ENCODE data around the gene BPIFA3. TPM values are rescaled to one million over a fixed set of nuclear protein-coding genes. Genes with fewer than 3 reads are reported as not detected.

The BPIFA3 gene
- total RNA-seq, 1 donor from 2014 or later: not detected

DNA sequence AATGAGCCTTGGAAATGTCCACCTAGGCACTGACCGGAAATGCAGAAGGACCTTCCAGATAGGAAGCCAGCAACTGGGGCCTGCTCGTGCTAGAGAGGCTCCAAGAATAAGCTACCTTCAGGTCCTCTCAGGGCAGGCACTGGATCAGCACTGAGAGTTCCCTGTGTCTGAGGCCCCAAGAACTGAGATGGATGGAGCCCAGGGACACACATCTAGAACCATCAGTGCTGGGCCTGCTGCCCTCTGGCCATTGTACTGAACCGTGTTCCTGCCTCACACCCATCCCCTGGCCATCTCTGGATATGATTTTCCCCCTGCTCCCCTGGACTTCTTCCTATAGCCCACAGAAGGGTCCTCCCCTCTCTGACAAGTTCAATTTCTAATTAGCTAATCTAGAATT, 28.9 kb downstream of the BPIFA3 start:
- no peaks in the 10 kb centered on the region for H3K4me1 ChIP-seq
- TF ChIP-seq, protein P1, sequence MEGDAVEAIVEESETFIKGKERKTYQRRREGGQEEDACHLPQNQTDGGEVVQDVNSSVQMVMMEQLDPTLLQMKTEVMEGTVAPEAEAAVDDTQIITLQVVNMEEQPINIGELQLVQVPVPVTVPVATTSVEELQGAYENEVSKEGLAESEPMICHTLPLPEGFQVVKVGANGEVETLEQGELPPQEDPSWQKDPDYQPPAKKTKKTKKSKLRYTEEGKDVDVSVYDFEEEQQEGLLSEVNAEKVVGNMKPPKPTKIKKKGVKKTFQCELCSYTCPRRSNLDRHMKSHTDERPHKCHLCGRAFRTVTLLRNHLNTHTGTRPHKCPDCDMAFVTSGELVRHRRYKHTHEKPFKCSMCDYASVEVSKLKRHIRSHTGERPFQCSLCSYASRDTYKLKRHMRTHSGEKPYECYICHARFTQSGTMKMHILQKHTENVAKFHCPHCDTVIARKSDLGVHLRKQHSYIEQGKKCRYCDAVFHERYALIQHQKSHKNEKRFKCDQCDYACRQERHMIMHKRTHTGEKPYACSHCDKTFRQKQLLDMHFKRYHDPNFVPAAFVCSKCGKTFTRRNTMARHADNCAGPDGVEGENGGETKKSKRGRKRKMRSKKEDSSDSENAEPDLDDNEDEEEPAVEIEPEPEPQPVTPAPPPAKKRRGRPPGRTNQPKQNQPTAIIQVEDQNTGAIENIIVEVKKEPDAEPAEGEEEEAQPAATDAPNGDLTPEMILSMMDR (IDR thresholded peaks at IDR 0.05): no peak
- no peak overlapping the region for H3K27ac ChIP-seq
- no peak for DNase-seq
- H3K9me3 ChIP-seq: no peaks in the 10 kb centered on the region
- no peak for ATAC-seq
- intact Hi-C loops (cut with DNase I): no loop called here
- no peak overlapping the region for H3K4me3 ChIP-seq
- no peaks in the 10 kb centered on the region for H3K27me3 ChIP-seq (ENCODE audit: low read depth)
- H3K36me3 ChIP-seq: no peaks in the 10 kb centered on the region

DNA sequence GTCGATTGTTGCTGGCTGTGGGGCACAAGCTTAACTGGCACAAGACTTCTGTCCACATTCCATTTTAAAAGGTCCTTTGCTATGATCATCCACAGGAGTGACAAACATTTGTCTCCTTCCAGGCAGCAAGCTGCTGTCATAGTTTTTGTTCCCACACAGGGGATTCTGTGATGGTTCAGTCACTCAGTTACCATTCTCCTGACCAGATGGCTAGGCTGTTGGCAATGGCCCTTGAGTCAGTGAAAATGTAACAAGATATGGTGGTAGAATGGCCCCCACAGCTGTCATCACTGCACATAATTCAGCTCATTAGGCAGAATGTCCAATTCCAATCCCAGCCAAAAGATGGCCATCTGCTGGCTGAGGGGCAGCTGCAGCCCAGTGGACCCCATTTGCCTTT, 32.3 kb downstream of the BPIFA3 start:
- no peak overlapping the region for H3K27ac ChIP-seq
- TF ChIP-seq, protein P1 (IDR thresholded peaks at IDR 0.05): no peak
- DNase-seq (no peak), ATAC-seq (no peak)
- H3K36me3 ChIP-seq: no peaks in the 10 kb centered on the region
- no peaks in the 10 kb centered on the region for H3K27me3 ChIP-seq (ENCODE audit: low read depth)
- H3K9me3 ChIP-seq: no peaks in the 10 kb centered on the region
- H3K4me3 ChIP-seq: no peak overlapping the region
- intact Hi-C loops (cut with DNase I): no loop called here
- no peaks in the 10 kb centered on the region for H3K4me1 ChIP-seq

DNA sequence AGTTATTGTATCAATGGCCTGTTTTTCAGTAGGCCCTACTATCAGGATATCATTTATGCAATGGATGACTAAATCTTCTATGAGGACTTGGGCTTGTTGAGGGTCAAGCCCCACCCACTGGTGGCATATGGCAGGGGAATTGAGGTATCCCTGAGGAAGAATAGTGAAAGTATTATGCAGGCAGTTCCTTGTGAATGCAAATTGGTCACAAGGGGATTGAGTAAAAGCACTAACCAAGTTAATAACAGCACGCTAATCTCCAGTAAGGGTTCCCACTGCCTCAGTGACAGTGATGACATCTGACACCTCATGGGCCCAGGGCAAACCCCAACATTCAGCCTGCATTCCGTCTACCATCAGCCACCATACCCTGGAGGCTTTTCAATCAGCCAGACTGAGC, 33.5 kb downstream of the BPIFA3 start:
- Histone ChIP-seq H3K27me3 (ENCODE audit: low read depth) (no peaks in the 10 kb centered on the region), H3K27ac (no peak overlapping the region), H3K4me1 (no peaks in the 10 kb centered on the region), H3K9me3 (no peaks in the 10 kb centered on the region), H3K4me3 (no peak overlapping the region), H3K36me3 (no peaks in the 10 kb centered on the region)
- ATAC-seq (no peak), DNase-seq (no peak)
- TF ChIP-seq, protein P1 (IDR thresholded peaks at IDR 0.05): no peak
- intact Hi-C loops (cut with DNase I): no loop called here

DNA sequence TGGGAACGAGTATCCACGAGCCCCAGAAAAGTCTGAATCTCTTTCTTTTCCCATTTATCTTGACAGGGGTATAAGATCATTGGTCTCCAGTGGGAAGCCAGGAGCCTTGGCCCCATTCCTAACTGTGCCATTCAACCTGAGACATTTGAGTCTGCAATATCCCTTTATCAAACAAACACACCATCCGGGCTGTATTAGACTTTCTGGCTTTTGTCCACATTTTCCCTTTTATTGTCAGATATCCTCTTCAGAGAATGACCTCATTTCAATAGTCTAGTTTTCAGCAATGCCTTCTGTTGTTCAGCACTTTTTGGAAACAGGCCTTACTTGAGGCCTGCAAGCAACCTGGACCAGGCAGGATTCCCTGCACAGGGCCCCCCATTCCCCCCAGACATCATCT, 34.3 kb downstream of the BPIFA3 start:
- H3K9me3 ChIP-seq: no peaks in the 10 kb centered on the region
- H3K4me1 ChIP-seq: no peaks in the 10 kb centered on the region
- no peaks in the 10 kb centered on the region for H3K36me3 ChIP-seq
- no peak for DNase-seq
- H3K4me3 ChIP-seq: no peak overlapping the region
- intact Hi-C loops (cut with DNase I): no loop called here
- no peaks in the 10 kb centered on the region for H3K27me3 ChIP-seq (ENCODE audit: low read depth)
- ATAC-seq: no peak
- no peak overlapping the region for H3K27ac ChIP-seq
- TF ChIP-seq, protein P1 (IDR thresholded peaks at IDR 0.05): no peak

DNA sequence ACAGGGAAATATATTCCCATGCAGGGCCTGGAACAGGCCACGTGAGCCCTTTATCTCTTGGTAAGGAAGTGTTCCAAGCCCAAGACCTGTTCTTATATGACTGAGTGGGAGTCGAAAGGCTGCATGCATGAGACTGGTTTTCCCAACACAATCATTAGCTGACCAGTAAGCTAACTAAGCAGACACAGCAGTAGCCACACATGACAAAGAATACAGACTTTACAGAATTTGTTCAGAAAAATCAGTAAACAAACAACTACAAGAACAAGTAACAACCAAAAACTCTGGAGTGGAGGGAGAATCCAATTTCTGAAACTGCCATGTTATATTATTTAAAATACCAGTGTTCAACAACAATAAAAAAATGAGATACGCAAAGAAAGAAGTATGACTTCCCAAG, 35.3 kb downstream of the BPIFA3 start:
- intact Hi-C loops (cut with DNase I): no loop called here
- H3K4me1 ChIP-seq: no peaks in the 10 kb centered on the region
- ATAC-seq: no peak

More for the DNA sequence above, 35.3 kb downstream of the BPIFA3 start:
- H3K4me3 ChIP-seq: no peak overlapping the region
- no peak for DNase-seq
- no peak overlapping the region for H3K27ac ChIP-seq
- no peaks in the 10 kb centered on the region for H3K27me3 ChIP-seq (ENCODE audit: low read depth)
- no peaks in the 10 kb centered on the region for H3K36me3 ChIP-seq
- H3K9me3 ChIP-seq: no peaks in the 10 kb centered on the region
- TF ChIP-seq, protein P1 (IDR thresholded peaks at IDR 0.05): no peak
